MV-4-11 (cell line): ENCODE measurements around the gene PCBP4.

ENCODE experiments used
- DNase-seq: peaks from one replicate; lab custom pipeline; 2025; lab: John Stamatoyannopoulos, UW

The PCBP4 gene

DNA sequence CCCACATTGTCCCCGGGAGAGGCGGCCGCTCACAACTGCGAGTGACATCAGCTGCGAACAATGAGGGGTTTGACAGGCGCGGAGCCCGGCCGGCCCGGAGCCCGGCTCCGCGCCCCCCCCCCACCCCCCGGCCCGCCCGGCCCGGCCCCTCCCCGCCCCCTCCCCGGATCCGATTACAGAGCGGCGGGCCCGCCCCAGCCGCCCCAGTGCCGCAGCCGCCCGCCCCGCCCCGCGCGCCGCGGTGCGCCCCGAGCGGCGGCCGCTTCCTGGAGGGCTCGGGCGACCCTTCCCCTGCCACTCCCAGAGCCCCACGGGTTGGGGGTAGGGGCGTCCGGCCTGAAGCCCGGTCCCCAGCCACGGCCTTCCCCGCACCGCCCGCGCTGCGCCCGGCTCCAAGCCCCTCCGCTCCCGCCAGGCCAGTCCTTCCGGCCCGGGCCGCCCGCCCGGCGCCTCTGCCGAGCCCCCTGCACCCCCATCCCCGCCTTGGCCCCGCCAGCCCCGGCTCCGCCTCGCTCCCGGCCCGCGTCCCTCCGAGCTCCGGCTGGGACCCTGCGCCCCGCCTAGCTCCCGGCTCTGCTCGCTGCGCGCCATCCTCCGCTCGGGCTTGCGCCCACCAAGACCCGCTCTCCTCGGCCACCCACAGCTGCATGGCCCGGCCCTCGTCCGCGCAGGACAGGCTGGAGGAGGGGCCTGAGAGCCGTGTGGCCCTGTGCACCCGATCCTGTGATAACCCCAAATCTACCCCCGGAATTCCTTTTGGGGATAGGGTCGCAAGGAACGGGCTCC lies at the start of gene PCBP4:
Gene PCBP4 (minus strand): TSS at position 71 of the 786 bp plus-strand sequence. CDS start 6,214 bp downstream, outside the sequence.
- no peak for DNase-seq

DNA sequence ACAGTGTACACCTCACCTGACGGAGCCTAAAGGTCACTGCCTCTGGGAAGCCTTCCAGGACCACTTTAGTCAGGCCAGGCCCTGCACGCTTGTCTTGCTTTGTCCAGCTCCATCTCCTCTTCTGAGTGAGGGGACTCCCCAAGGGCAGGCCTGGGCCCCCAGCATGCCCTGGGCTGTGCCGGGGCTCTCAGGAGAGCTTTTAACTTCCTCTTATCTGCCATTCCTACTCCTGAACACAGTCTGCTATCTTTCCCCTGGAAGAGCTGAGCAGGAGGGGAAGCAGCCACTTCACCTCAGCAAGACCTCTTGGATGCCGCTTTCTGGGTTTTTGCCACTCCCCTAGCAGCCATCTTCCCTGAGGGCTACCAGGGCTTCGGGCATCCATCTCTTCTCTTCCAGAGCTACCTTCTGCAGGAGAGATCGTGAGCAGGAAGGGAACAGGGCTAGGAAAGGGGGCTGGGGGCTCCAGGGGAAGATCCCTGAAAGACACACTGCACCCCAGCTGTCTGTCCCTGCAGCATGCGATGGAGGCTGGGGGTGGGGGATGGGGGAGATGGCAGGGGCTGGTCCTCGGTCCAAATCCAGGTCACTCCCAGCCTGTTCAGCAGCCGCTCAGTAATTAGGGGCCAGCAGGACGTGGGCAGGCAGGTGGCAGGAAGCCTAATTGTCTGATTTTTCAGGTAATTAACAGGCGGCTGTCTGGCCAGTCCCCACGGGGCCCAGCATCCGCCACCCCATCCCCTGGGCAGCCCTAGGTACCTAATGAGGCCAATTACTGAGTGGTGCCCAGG lies 48.4 kb upstream of the PCBP4 start:
- no peak for DNase-seq

DNA sequence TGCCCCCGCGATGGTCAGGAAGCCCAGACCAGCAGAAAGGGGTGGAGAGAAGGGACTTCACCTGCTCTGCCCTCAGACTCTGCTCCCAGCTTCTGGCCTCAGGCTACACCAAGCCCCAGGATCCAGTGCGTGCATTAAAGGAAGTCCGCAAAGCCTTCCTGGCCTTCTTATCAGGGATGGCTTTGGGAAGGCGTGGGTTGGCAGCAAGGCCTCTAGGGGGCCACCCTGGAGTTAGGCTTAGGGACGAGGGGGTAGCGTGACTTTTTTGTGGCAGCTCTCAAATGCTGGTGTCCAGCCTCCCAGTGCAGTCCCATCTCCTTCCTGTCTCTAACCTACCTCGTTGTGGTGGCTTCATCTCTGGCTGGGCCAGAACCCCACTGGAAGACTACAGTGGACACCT lies 47.4 kb upstream of the PCBP4 start:
- DNase-seq: no peak

DNA sequence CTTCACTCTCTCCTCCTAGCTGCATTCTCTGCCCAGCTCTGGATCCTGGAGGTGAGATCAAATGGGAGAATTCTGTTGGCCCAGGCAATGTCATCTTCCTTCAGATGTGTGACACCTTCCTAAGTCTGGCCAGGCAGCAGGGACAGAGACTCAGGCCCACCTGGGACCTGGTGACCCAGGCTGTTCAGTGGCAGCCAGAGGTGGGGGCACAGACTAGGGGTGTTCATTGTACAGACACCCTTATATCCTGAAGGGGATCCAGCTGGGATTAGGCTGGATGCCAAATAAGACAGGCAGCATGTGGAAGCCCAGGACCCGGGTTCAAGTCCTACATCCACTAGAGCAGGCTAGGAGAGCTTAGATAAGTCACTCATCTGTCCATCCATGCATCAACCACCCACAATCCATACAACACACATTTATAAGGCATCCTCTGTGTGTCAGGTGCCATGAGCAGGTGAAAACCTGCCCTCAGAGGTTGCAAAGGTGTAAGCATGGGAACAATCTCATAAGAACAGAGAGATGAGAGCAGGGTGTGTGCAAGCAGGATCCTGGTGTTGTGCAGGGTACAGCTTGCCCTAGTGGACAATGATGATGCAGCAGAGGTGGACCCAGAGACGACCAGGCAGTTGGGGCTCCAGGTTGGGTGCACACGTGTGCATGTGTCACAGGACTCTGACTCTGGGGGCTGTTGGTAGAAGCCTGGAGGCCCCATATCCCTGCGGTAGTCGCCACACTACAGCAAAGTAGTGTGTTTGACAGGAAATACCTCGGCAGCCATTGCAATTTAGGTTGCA lies 46.7 kb upstream of the PCBP4 start:
- DNase-seq: no peak

DNA sequence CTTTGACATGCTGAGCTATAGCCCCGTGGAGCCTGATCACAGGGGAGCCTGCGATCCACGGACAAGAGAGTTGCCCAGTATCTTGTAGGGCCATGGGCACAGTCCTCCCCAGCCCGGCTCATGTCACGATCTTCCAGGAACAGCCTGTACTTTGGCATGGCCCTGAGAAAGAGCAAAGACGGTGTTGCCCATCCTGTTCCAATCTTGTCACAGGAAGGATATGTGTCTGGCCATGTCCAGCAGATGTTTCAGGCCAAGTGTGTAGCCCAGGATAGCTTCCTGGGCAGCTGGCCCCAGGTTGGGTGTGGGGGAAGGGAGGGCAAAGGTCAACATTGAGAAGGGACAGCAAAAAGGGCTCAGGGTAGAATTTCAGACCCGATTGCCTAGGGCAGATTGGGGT lies 45.4 kb upstream of the PCBP4 start:
- no peak for DNase-seq

DNA sequence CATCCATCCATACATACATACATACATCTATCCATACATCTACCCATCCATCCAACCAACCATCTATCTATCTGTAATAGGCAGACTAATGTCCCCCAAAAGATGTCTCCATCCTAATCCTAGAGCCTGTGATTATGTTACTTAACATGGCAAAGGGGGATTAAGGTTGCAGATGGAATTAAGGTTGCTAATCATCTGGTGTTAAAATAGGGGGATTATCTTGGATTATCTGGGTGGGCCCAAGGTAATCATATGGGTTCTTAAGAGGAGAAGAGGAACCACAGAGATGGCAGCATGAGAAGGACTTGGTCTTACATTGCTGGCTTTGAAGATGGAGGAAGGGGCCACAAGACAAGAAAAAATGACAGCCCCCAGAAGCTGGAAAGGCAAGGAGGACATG lies 43.2 kb upstream of the PCBP4 start:
- no peak for DNase-seq

DNA sequence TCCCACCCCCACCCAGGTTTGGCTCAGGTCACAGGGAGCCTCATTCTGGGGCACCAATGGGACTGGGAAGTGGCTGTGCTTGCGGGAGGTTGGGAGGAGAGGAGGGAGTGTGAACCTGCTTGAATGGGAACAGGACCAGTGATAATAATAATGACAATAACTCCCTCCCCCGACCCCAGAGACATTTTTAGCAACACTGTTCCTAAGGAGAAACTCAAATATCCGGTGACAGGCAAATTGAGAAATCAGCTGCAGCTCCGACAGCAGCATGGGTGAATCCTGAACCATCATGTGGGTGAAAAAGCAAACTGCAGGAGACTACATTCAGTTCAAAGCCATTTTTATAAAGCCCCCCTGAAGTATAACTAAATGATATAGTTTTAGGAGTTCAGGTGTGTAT lies 40.0 kb upstream of the PCBP4 start:
- no peak for DNase-seq

DNA sequence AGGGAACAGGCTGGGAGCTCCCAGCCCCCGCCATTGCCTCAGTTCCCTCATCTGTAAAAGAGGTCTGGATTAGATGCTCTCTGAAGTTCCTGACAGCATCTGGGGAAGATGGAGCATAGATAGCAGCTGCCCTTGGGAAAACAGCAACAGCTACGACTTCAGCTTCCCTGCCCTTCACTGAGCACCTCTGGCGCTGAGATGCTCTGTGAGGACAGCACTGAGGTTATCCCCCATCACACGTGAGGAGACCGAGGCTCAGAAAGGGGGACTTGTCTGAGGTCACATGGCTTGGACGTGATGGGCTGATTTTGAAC lies 39.5 kb upstream of the PCBP4 start:
- DNase-seq: no peak

DNA sequence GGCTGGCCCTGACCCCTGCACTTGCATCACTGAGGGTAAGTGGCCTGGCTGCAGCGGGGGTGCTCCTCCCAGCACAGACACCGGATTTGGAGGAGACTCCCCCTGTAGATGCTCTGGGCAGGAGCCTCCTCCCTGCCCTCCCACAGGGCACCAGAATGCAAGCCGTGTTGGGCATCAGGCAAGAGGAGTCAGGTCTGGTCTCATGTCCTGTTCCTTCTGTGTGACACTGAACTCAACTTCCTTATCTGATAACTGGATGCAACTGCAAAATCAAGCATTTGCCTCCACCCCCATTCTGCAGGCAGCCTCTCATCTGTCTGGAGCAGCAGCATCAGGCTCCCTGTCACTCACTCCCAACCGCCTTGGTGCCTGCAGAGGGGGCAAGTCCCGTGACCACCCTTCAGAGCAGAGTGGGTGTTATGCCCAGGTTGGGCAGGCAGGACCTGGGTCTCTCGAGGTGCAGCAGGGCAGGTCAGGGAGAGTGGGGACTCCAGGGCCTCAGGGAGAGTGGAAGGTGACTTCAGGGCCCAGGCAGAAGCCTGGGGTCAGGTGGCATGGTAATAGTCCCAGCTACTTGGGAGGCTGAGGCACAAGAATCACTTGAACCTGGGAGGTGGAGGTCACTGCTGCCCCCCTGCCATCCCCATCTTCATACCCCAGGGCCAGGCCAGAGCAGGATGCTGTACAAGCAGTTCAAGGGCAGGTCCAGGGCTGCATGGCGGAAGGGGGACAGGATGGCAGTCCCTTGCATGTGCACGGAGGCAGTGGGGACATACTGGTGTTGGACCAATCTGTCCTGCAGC lies 39.0 kb upstream of the PCBP4 start:
- peak; percentile 29 for DNase-seq

DNA sequence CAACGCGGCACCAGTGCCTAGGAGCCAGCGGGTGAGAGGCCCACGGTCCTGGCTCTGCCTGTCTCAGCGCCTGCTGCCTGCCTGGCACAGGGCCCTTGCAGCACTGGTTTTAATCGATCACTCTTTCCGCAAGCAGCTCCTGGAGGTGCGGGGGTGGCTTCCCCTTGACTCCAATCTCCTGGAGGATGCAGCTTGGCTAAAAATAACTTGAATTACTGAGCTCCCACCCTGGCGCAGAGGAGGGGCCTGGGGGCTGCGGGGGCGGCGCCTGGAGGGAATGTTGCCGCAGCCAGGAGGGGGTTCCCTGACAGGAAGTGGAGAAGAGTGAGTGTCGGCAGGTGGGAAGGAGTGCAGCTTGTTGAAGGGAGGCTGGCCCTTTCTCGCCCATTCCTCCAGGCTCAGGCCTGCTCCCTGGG lies 38.3 kb upstream of the PCBP4 start:
- DNase-seq: no peak

DNA sequence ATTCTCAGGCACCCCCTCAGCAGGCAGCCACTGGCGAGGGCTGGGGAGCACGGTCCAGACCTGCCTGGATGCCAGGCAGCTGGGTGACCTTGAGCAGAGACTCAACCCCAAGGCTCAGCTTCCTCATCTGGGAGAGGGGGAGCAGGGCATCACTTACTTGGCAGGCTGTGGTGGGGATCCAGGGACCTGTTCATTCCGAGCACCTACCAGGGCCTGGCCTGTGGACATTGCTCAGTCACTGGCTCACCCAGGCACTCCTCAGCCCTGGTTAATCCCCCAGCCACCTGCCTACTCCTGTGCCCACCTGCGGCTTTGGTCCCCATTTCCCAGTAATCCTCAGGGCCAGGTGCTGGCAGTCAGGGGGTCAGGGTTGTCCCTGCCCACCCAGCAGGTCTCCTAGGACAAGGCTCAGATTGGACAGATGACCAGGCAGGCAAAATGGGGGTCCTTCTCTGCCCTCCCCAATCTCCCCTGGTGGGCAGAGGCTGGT lies 37.7 kb upstream of the PCBP4 start:
- DNase-seq: no peak

DNA sequence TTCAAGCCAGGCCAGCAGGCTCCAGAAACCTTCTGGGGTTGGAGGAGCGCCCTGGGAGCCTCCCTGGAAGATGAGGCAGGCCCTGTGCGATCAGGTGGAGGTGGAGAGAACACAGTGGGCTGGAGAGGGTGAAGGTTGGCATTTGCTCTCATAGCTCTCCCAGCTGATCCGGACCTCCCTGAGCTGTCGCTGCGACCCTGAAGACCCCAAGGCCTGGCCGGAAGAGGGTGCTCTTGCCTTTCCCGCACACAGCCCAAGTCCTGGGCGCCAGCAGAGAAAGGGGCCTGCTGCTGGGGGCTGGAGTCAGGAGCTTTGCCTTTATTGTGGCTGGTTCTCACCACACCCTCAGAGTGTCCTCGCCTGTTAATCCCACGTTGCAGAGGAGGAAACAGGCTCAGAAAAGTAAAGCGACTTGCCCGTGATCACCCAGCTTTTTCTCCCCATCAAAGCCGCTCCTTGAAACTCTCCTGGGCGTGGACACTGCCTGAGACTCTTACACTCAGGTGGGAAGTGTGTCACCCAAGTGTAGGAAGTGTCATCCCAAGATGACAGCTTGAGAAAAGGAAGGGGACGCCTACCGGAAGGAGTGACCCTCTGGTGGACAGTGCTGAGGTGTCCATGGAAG lies 37.0 kb upstream of the PCBP4 start:
- DNase-seq: peak; percentile 38

DNA sequence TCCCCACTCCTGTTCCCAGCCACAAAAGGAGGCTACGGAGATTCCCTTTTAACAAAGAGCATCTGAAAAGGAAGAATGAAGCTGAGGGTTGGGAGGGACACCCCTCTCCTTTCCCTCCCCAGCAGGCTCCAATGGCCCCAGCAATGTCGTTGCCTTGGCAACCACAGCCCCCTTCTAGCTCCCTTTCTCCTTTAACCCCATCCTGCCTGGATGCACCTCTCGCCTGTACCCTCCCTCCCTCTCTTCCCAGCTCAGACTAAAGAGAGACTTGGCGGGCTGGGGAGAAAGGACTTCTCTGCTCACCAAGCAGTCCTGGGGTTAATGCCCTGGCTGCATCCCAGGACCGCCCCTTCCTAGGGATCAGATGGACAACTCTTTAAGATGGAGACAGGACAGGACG lies 35.5 kb upstream of the PCBP4 start:
- DNase-seq: no peak

DNA sequence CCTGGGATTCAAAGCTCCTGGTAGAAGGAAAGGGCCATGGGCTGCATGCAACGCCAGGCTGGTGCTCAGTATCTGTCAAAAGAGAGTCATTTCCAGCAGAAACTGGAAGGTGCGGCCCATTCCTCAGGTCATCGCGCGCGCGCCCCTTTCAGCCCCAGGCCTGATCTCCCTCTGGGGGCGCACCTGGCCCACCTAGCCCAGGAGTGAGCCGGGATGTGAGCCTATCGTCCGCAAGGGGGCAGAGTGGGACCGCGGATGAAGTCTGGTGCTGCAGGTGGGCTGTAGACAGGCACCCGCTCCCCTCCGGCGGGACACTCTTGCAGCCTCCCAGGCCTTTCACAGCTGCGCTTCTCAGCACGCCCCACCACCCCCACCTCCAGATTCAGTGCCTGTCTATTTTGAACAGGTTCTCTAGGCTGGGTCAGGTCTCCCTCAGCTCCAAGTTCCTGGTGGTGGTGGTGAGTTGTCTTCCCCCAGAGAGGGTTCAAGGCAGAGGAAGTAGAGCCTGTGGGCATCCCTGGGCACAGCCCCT lies 34.3 kb upstream of the PCBP4 start:
- peak; percentile 27 for DNase-seq

DNA sequence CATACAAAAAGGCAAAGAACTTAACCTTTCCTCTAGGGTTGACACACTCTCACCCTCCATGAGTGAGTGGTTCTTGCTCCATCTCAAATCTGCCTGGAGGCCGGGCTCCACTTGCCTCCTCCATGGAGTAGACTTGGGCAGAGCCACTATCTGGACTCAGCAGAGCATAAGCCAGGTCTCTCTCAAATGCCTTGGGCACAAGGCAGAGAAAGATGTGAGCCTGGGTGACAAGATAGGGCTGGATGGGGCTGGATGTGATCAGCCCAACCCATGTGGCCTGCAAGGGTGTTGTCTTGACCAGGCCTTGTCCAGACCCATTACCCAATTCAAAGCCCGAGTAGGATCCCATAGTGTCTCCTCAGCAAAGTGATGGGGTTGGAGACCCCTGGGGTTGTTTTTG lies 32.6 kb upstream of the PCBP4 start:
- DNase-seq: no peak

DNA sequence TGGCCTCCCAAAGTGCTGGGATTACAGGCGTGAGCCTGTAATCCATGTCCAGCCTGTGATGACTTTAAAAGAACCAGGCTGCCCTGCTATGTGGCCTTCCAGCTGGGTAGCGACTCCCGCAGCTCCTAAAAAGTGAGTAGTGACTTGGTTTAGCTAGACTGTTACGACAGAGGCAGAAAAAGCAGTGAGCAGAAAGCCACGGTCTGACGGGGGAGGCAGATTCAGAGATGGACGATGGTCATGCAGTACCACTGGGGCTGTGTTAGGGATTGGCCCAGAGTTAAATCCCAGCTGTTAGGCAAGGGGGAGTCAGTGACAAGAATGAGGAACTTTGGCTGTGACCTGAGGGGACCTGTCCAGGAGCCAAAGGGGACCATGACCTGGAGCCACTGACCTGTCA lies 31.5 kb upstream of the PCBP4 start:
- no peak for DNase-seq

DNA sequence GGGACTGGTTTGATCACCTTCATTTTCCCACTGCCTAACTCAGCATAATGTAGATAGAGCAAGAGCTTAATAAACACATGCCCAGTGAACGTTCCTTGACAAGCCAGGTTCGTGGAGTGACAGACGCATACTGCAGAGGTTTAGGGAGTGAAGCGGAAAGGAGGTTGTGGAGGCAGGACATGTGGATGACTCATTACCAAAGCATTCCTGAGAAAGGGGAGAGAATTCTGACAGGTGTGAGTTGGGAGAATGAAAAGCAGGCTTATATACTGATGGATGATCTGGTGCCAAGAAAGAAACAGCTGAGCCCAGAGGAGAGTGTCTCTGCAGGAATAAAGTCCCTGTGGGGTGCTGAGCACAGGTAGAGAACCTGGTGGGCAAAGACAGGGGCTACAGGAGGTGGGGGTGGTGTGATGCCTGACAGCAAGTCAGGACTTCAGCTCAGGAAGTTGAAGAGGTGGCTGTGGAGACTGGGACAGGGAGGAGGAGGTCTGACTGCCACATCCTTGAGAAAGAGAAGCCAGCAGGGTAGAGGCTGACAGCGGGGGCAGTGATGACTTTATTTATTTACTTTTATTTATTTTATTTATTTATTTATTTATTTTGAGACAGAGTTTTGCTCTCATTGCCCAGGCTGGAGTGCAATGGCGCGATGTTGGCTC lies 30.8 kb upstream of the PCBP4 start:
- no peak for DNase-seq

DNA sequence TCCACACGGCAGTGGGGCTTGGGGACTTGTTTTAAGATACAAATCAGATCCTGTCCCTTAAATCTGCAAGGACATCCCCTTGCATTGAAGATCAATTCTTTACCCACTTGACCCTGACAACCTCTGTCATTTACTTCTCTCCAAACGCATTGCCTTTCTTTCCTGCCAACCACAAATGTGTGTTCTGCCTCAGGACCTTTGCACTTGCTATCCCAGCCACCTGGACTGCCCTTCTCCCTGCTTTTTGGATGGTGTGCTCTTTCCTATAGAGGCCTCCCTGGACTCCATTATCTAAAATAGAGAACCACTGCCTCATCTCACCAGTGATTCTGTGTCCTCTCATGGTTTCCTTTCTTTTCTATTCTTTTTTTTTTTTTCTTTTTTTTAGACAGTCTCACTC lies 29.9 kb upstream of the PCBP4 start:
- DNase-seq: no peak

DNA sequence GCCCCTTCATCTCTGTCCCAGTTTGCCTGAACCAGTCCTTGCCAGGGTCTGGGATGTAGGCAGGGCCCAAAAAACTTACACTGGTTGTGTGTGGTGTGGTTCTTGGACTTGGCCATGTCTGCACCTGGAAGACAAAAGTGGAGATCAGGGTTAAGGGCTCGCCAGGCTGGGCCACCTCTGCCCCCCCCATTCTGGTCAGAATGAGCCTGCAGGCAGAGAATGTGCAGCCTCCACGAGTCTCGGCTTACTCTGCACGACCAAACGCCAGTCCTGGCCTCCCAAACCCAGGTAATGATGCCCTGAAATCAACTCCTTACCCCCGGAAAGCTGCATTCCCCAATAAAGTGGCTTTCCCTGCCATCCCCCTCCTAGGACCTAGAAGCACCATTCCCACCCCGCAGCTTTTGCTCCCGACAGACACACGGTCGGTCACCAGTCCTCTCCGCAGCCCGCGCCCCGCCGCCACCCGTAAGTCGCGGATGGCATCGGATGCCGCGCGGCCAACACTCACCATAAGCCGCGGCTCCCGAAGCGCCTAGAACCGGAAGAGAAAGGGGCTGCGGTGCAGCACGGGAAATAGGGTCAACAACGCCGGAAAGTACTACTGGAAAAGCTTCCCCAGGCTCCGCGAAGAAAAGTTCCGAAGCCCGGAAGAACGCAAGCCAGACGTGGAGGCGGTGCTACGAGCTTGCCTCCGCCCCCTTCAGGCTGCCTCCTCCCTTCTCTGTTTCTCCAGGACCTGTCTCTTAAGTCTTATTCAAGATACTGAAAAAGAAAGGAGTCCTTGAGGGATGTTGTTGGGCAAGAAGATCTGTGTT lies 28.3 kb upstream of the PCBP4 start, which contains the start of gene RPL29:
Gene RPL29 (minus strand): TSS at position 550 of the 818 bp plus-strand sequence. CDS start 434 bp downstream, at position 116.
- peak; percentile 96 for DNase-seq
